WTC11 (cell line): ENCODE data around the gene PGPEP1. TPM values are rescaled to one million over a fixed set of nuclear protein-coding genes. Genes with fewer than 3 reads are reported as not detected.

Source experiments
- AFF4 ChIP-seq: sonication (generic); formaldehyde crosslinking; IDR thresholded peaks from 2 replicates; pipeline ENCODE4 v1.8.1; 2023; ENCODE audit warnings: mild to moderate bottlenecking, missing genetic modification reagents, borderline replicate concordance
- AR ChIP-seq: fragments of 250-450 bp; sonication (Bioruptor Pico); IDR thresholded peaks from 2 replicates; pipeline ENCODE4 v1.9.0; 2021; ENCODE audit warnings: mild to moderate bottlenecking
- ATF2 ChIP-seq: sonication (generic); formaldehyde crosslinking; IDR thresholded peaks from 2 replicates; pipeline ENCODE4 v1.8.1; 2022; ENCODE audit warnings: low read depth, missing genetic modification reagents, borderline replicate concordance
- ELF4 ChIP-seq: sonication (generic); formaldehyde crosslinking; IDR thresholded peaks from 2 replicates; pipeline ENCODE4 v1.8.1; 2022; ENCODE audit warnings: low read depth, mild to moderate bottlenecking, moderate library complexity, missing genetic modification reagents
- ERG ChIP-seq: fragments of 250-450 bp; sonication (Bioruptor Pico); IDR thresholded peaks from 2 replicates; pipeline ENCODE4 v1.8.0; 2021; ENCODE audit warnings: mild to moderate bottlenecking
- ESRRA ChIP-seq: sonication (generic); formaldehyde crosslinking; IDR thresholded peaks from 2 replicates; pipeline ENCODE4 v1.8.1; 2022; ENCODE audit warnings: mild to moderate bottlenecking, missing genetic modification reagents, borderline replicate concordance
- FOXP4 ChIP-seq: sonication (generic); formaldehyde crosslinking; IDR thresholded peaks from 2 replicates; pipeline ENCODE4 v1.8.0; 2022; ENCODE audit warnings: mild to moderate bottlenecking, missing genetic modification reagents
- IRF1 ChIP-seq: sonication (generic); formaldehyde crosslinking; IDR thresholded peaks from 2 replicates; pipeline ENCODE4 v1.8.0; 2023; ENCODE audit warnings: missing genetic modification reagents
- JUN ChIP-seq: sonication (generic); formaldehyde crosslinking; IDR thresholded peaks from 2 replicates; pipeline ENCODE4 v1.8.0; 2023; ENCODE audit warnings: mild to moderate bottlenecking, missing genetic modification reagents
- MAX ChIP-seq: sonication (generic); formaldehyde crosslinking; IDR thresholded peaks from 2 replicates; pipeline ENCODE4 v1.8.0; 2022; ENCODE audit warnings: mild to moderate bottlenecking, missing genetic modification reagents
- NR2C2 ChIP-seq: sonication (generic); formaldehyde crosslinking; IDR thresholded peaks from 2 replicates; pipeline ENCODE4 v1.8.0; 2022; ENCODE audit warnings: mild to moderate bottlenecking, missing genetic modification reagents
- NR3C1 ChIP-seq: sonication (generic); formaldehyde crosslinking; conservative IDR thresholded peaks from 2 replicates; pipeline ENCODE4 v1.8.1; 2023; ENCODE audit warnings: low read depth, mild to moderate bottlenecking, missing genetic modification reagents
- SMAD4 ChIP-seq: sonication (generic); formaldehyde crosslinking; IDR thresholded peaks from 2 replicates; pipeline ENCODE4 v1.8.0; 2022; ENCODE audit warnings: mild to moderate bottlenecking, missing genetic modification reagents
- SOX15 ChIP-seq: fragments of 250-450 bp; sonication (Bioruptor Pico); IDR thresholded peaks from 2 replicates; pipeline ENCODE4 v1.9.0; 2021; ENCODE audit warnings: mild to moderate bottlenecking
- SP1 ChIP-seq: sonication (generic); formaldehyde crosslinking; conservative IDR thresholded peaks from 2 replicates; pipeline ENCODE4 v1.8.1; 2022; ENCODE audit warnings: missing genetic modification reagents
- TP53 ChIP-seq: sonication (generic); formaldehyde crosslinking; IDR thresholded peaks from 2 replicates; pipeline ENCODE4 v1.8.1; 2023; ENCODE audit warnings: mild to moderate bottlenecking, missing genetic modification reagents
- USF1 ChIP-seq: sonication (generic); formaldehyde crosslinking; IDR thresholded peaks from 2 replicates; pipeline ENCODE4 v1.8.0; 2022; ENCODE audit warnings: mild to moderate bottlenecking, missing genetic modification reagents
- ZNF423 ChIP-seq: fragments of 250-450 bp; sonication (Bioruptor Pico); IDR thresholded peaks from 2 replicates; pipeline ENCODE4 v2.1.2; 2022; ENCODE audit warnings: mild to moderate bottlenecking, moderate library complexity
- ZNF532 ChIP-seq: fragments of 250-450 bp; sonication (Bioruptor Pico); IDR thresholded peaks from 2 replicates; pipeline ENCODE4 v1.9.0; 2021; ENCODE audit warnings: mild to moderate bottlenecking, borderline replicate concordance
- total RNA-seq: library from RNA; stranded (reverse); gene quantifications from 3 replicates; pipeline ENCODE4 v1.2.3, GENCODE V29; 2021

The PGPEP1 gene
- total RNA-seq, 1 experiment from 2014 or later, result 68.1 TPM

GRCh38 chr19:18416778-18417249 is 76.4 kb downstream of the PGPEP1 start (continued):
- no peak for TF ChIP-seq ZNF532
- no peak for TF ChIP-seq ZNF423
- 0 out of 2 replicates have a peak, but pooled peaks have one; percentile 62 for TF ChIP-seq MAX
- no peak for TF ChIP-seq ERG (CRISPR knock-in tag)
- TF ChIP-seq USF1, result no peak
- no peak for TF ChIP-seq ELF4 (CRISPR knock-in tag)
- no peak for TF ChIP-seq ESRRA (CRISPR knock-in tag)
- TF ChIP-seq ATF2 (CRISPR knock-in tag), result no peak
- TF ChIP-seq JUN (CRISPR knock-in tag), result no peak
- 0 out of 2 replicates have a peak, but pooled peaks have one; percentile 9 for TF ChIP-seq SP1
- TF ChIP-seq AR (CRISPR knock-in tag), result no peak
- TF ChIP-seq AFF4 (CRISPR knock-in tag), result no peak
- no peak for TF ChIP-seq SMAD4 (CRISPR knock-in tag)
- TF ChIP-seq TP53 (CRISPR knock-in tag), result 0 out of 2 replicates have a peak, but pooled peaks have one; percentile 50
- no peak for TF ChIP-seq FOXP4 (CRISPR knock-in tag)
- no peak for TF ChIP-seq SOX15 (CRISPR knock-in tag)
- TF ChIP-seq NR3C1 (CRISPR knock-in tag), result no peak
- no peak for TF ChIP-seq NR2C2 (CRISPR knock-in tag)
- no peak for TF ChIP-seq IRF1 (CRISPR knock-in tag)
- TF ChIP-seq, all 79 proteins: peak for 4
